GM06990 (cell line): ENCODE results near the gene BANP.
"Not testable (repeated sequence)": the region's sequence is repeated elsewhere in the genome, so short reads cannot be mapped to it uniquely, and the experiment has no call there.

Experiments used
- DNase-seq: peaks from one replicate; pipeline ENCODE4 v3.0.0-alpha.2; 2011; ENCODE audit not compliant: insufficient read length; ENCODE audit errors: extremely low read depth
- H3K27me3 ChIP-seq: replicated peaks from 2 replicates; pipeline ENCODE4 v1.6.0; 2011; ENCODE audit warnings: low read length; ENCODE audit not compliant: control insufficient read depth, insufficient read depth
- H3K36me3 ChIP-seq: 2 replicates; pipeline ENCODE4 v1.5.1; 2011; ENCODE audit warnings: low read length; ENCODE audit not compliant: control insufficient read depth, insufficient read depth
- H3K4me3 ChIP-seq: replicated peaks from 2 replicates; pipeline ENCODE4 v1.5.1; 2011; ENCODE audit warnings: low read depth, mild to moderate bottlenecking, control low read depth, low read length
- CTCF ChIP-seq: IDR thresholded peaks from 2 replicates; pipeline ENCODE4 v1.5.1; 2011; ENCODE audit warnings: low read length, control low read depth, mild to moderate bottlenecking, inconsistent platforms; ENCODE audit not compliant: insufficient read depth, poor library complexity, severe bottlenecking

The BANP gene

GRCh38 chr16:88026964-88027938 is 76.0 kb downstream of the BANP start:
- peaks cover 1% of the 10 kb centered on the region; the same call in 1 of the 2 replicates for H3K36me3 ChIP-seq
- H3K4me3 ChIP-seq, result no peak overlapping the region
- no peak for TF ChIP-seq CTCF
- no peaks in the 10 kb centered on the region for H3K27me3 ChIP-seq
- DNase-seq, result no peak

- H3K4me3 ChIP-seq, DNase-seq: not testable (repeated sequence)
Observed at GRCh38 chr16:88028177-88028930, 77.1 kb downstream of the BANP start.

GRCh38 chr16:88030498-88030897 is 79.3 kb downstream of the BANP start:
- peaks cover 2% of the 10 kb centered on the region for H3K36me3 ChIP-seq
- DNase-seq, result no peak

More at GRCh38 chr16:88028177-88028930, 77.1 kb downstream of the BANP start:
- not testable (repeated sequence) for H3K27me3 ChIP-seq, H3K36me3 ChIP-seq

GRCh38 chr16:88030961-88031360 is 79.7 kb downstream of the BANP start:
- H3K36me3 ChIP-seq, DNase-seq, H3K27me3 ChIP-seq, H3K4me3 ChIP-seq: not testable (repeated sequence)

More at GRCh38 chr16:88030498-88030897, 79.3 kb downstream of the BANP start:
- no peak for TF ChIP-seq CTCF
- Histone ChIP-seq H3K4me3 (no peak overlapping the region), H3K27me3 (no peaks in the 10 kb centered on the region)

GRCh38 chr16:88033003-88033740 is 81.9 kb downstream of the BANP start:
- not testable (repeated sequence) for H3K36me3 ChIP-seq, DNase-seq, H3K27me3 ChIP-seq, H3K4me3 ChIP-seq

GRCh38 chr16:88034770-88035169 is 83.5 kb downstream of the BANP start:
- DNase-seq, result no peak
- no peak overlapping the region for H3K4me3 ChIP-seq
- H3K27me3 ChIP-seq, result no peaks in the 10 kb centered on the region
- peaks cover 5% of the 10 kb centered on the region for H3K36me3 ChIP-seq
- no peak for TF ChIP-seq CTCF
